Endodermal cell (in vitro differentiated cells): ENCODE measurements around the gene JADE2. TPM values are rescaled to one million over a fixed set of nuclear protein-coding genes. Genes with fewer than 3 reads are reported as not detected.
"Not testable (repeated sequence)": the region's sequence is repeated elsewhere in the genome, so short reads cannot be mapped to it uniquely, and the experiment has no call there.

Source experiments
- DNase-seq: peaks from one replicate; pipeline ENCODE4 v3.0.0-alpha.2; 2017
- H3K27ac ChIP-seq: 2 replicates; pipeline ENCODE4 v1.5.1; 2013; ENCODE audit warnings: mild to moderate bottlenecking, low read depth, low read length, moderate library complexity
- H3K27me3 ChIP-seq: 2 replicates; pipeline ENCODE4 v1.6.1; 2013; ENCODE audit warnings: mild to moderate bottlenecking, low read length, moderate library complexity; ENCODE audit not compliant: insufficient read depth, control insufficient read depth, poor library complexity, severe bottlenecking
- H3K36me3 ChIP-seq: 2 replicates; pipeline ENCODE4 v1.7.0; 2013; ENCODE audit warnings: mild to moderate bottlenecking, low read length, moderate library complexity; ENCODE audit not compliant: control insufficient read depth, insufficient read depth
- H3K4me1 ChIP-seq: one replicate; pipeline ENCODE4 v1.7.0; 2013; ENCODE audit warnings: low read length; ENCODE audit not compliant: control insufficient read depth, insufficient read depth
- H3K4me3 ChIP-seq: 2 replicates; pipeline ENCODE4 v1.5.1; 2013; ENCODE audit warnings: mild to moderate bottlenecking, low read length, moderate library complexity
- H3K9ac ChIP-seq: 2 replicates; pipeline ENCODE4 v1.6.1; 2013; ENCODE audit warnings: mild to moderate bottlenecking, low read length, moderate library complexity; ENCODE audit not compliant: poor library complexity, severe bottlenecking; ENCODE audit errors: extremely low read depth
- H3K9me3 ChIP-seq: 2 replicates; pipeline ENCODE4 v1.6.1; 2013; ENCODE audit warnings: mild to moderate bottlenecking, low read length, moderate library complexity; ENCODE audit not compliant: control insufficient read depth
- H3K27ac Mint-ChIP-seq: 2 replicates; pipeline ENCODE4 v1.8.0; 2020; ENCODE audit warnings: mixed read lengths
- H3K27me3 Mint-ChIP-seq: 2 replicates; pipeline ENCODE4 v1.8.0; 2021; ENCODE audit warnings: mild to moderate bottlenecking, mixed read lengths; ENCODE audit not compliant: insufficient read depth
- H3K36me3 Mint-ChIP-seq: 2 replicates; pipeline ENCODE4 v1.8.0; 2020; ENCODE audit warnings: low read depth, mixed read lengths
- H3K4me1 Mint-ChIP-seq: 2 replicates; pipeline ENCODE4 v1.8.0; 2020; ENCODE audit warnings: mixed read lengths
- H3K4me3 Mint-ChIP-seq: 2 replicates; pipeline ENCODE4 v1.8.0; 2020; ENCODE audit warnings: mild to moderate bottlenecking, moderate library complexity, mixed read lengths
- H3K9me3 Mint-ChIP-seq: 2 replicates; pipeline ENCODE4 v1.8.0; 2020; ENCODE audit warnings: mild to moderate bottlenecking, mixed read lengths
- WGBS, 2 experiments: methylation state at CpG; one replicate each; pipeline versions ENCODE4 v1.1.5 to v1.1.7; 2013; ENCODE audit warnings: missing lambda C conversion rate in 2 of 2, mixed read lengths in 1 of 2; ENCODE audit not compliant: insufficient coverage in 1 of 2, insufficient read length in 1 of 2; 5-methylcytosine and 5-hydroxymethylcytosine counted together
- total RNA-seq, 2 donors: library from RNA; stranded (reverse); fragmentation: NEBNext Ultra II Directional in 1 of 2; extraction: Animal tissue kit (Norgen Biotek cat#: 25700) in 1 of 2; gene quantifications; 2 replicates in 1 of 2; 3 replicates in 1 of 2; pipeline ENCODE4 v1.2.1, GENCODE V29; 2021
- TF ChIP-seq, protein P1 (sequence below): fragments of 200-600 bp; sonication (generic); conservative IDR thresholded peaks from 2 replicates; pipeline ENCODE4 v1.5.0; 2021; ENCODE audit warnings: antibody characterized with exemption, mild to moderate bottlenecking

The JADE2 gene
- total RNA-seq, 2 donors from 2014 or later: 33.9 to 51.9 TPM

DNA sequence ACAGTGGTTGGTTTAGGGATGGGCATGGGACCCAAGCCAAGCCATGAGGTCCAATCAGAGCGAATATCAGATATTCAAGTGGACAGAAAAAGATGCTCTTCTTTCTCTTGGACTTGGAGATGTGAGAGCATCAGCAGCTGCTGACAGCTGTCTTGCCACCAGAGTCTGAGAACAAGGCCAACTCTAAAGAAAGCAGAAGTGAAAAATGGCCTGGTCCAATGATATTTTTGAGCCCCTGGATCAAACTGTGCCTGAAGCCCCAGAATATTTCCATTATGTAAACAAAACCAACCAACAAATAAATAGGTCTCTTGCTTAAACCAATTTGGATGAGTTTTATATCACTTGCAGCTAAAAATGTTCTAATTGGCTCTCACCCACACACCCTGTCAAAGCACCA, 30.7 kb upstream of the JADE2 start:
- TF ChIP-seq, protein P1, sequence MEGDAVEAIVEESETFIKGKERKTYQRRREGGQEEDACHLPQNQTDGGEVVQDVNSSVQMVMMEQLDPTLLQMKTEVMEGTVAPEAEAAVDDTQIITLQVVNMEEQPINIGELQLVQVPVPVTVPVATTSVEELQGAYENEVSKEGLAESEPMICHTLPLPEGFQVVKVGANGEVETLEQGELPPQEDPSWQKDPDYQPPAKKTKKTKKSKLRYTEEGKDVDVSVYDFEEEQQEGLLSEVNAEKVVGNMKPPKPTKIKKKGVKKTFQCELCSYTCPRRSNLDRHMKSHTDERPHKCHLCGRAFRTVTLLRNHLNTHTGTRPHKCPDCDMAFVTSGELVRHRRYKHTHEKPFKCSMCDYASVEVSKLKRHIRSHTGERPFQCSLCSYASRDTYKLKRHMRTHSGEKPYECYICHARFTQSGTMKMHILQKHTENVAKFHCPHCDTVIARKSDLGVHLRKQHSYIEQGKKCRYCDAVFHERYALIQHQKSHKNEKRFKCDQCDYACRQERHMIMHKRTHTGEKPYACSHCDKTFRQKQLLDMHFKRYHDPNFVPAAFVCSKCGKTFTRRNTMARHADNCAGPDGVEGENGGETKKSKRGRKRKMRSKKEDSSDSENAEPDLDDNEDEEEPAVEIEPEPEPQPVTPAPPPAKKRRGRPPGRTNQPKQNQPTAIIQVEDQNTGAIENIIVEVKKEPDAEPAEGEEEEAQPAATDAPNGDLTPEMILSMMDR: no peak
- H3K27ac Mint-ChIP-seq: no peak overlapping the region
- no peaks in the 10 kb centered on the region for H3K4me1 Mint-ChIP-seq
- no peaks in the 10 kb centered on the region for H3K27me3 ChIP-seq
- no peaks in the 10 kb centered on the region for H3K9me3 Mint-ChIP-seq
- H3K4me3 Mint-ChIP-seq: no peak overlapping the region
- H3K4me3 ChIP-seq: no peak overlapping the region
- no peaks in the 10 kb centered on the region for H3K4me1 ChIP-seq
- H3K9ac ChIP-seq: no peak overlapping the region
- no peaks in the 10 kb centered on the region for H3K36me3 Mint-ChIP-seq
- H3K27ac ChIP-seq: no peak overlapping the region
- H3K27me3 Mint-ChIP-seq: no peaks in the 10 kb centered on the region
- WGBS, 2 experiments: 70 to 74% methylated on average over 1 of the region's 1 CpG
- no peaks in the 10 kb centered on the region for H3K36me3 ChIP-seq
- H3K9me3 ChIP-seq: no peaks in the 10 kb centered on the region
- peak; percentile 3 for DNase-seq

DNA sequence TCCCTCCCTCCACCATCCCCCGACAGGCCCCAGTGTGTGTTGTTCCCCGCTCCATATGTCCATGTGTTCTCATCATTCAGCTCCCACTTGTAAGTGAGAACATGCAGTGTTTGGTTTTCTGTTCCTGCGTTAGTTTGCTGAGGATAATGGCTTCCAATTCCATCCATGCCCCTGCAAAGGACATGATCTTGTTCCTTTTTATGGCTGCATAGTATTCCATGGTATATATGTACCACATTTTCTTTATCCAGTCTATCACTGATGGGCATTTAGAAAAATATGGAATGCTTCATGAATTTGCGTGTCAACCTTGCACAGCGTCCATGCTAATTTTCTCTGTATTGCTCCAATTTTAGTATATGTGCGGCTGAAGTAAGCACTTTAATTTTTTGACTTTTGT, 25.6 kb upstream of the JADE2 start:
- not testable (repeated sequence) for H3K9ac ChIP-seq, H3K27ac ChIP-seq, H3K4me3 ChIP-seq, H3K27me3 ChIP-seq, H3K27me3 Mint-ChIP-seq, H3K9me3 Mint-ChIP-seq, H3K36me3 ChIP-seq, DNase-seq, H3K36me3 Mint-ChIP-seq, H3K9me3 ChIP-seq, H3K4me3 Mint-ChIP-seq, H3K27ac Mint-ChIP-seq, H3K4me1 ChIP-seq
- WGBS, 2 experiments: 93 to 94% methylated on average over 6 of the region's 6 CpGs
- H3K4me1 Mint-ChIP-seq: peaks cover 16% of the 10 kb centered on the region

DNA sequence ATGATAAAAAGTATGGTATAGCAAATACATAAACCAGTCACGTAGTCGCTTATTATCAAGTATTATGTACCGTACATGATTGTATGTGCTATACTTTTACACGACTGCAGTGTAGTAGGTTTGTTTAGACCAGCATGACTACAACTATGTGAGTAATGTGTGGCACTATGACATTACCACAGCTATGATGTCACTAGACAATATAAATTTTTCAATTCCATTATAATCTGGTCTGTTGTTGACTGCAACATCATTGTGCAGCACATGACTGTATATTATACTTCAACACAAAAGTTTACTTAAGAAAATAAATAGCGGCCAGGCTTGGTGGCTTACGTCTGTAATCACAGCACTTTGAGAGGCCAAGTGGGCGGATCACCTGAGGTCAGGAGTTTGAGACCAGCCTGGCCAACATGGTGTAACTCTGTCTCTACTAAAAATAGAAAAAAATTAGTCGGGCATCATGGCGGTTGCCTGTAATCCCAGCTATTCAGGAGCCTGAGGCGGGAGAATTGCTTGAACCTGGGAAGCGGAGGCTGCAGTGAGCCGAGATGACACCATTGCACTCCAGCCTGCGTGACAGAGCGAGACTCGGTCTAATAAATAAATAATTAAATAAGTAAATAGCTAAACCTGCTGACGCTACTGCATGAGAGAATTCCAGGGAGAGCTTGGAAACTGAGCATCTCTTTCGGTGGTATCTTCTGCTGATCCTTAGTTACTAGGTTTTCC, 24.6 kb upstream of the JADE2 start:
- H3K9me3 Mint-ChIP-seq: no peaks in the 10 kb centered on the region
- no peaks in the 10 kb centered on the region for H3K36me3 ChIP-seq
- no peak for DNase-seq
- H3K4me3 ChIP-seq: no peak overlapping the region
- H3K27me3 ChIP-seq: no peaks in the 10 kb centered on the region
- H3K27ac ChIP-seq: no peak overlapping the region
- no peaks in the 10 kb centered on the region for H3K27me3 Mint-ChIP-seq
- H3K9me3 ChIP-seq: no peaks in the 10 kb centered on the region
- H3K27ac Mint-ChIP-seq: no peak overlapping the region
- peaks cover 19% of the 10 kb centered on the region for H3K4me1 Mint-ChIP-seq
- no peak overlapping the region for H3K4me3 Mint-ChIP-seq
- TF ChIP-seq, protein P1: no peak
- H3K36me3 Mint-ChIP-seq: no peaks in the 10 kb centered on the region
- 96 to 97% methylated on average over 14 to 17 of the region's 17 CpGs for WGBS, 2 experiments
- H3K4me1 ChIP-seq: peaks cover under 1% of the 10 kb centered on the region
- H3K9ac ChIP-seq: no peak overlapping the region
